H1 (cell line): Measurements from ENCODE around the gene ADAMTS9. TPM values are rescaled to one million over a fixed set of nuclear protein-coding genes. Genes with fewer than 3 reads are reported as not detected.

Experiments
- polyA plus RNA-seq, 7 experiments: library from polyadenylated mRNA; depleted of rRNA in 3 of 7; stranded (reverse) in 5 of 7; unstranded in 2 of 7; fragments of >200 nt in 5 of 7; fragments of 200-250 nt in 2 of 7; gene quantifications; 1 replicate in 5 of 7; 2 replicates in 1 of 7; 4 replicates in 1 of 7; pipeline versions ENCODE4 v1.2.1 to v1.2.3, GENCODE V29; 2011 to 2013; ENCODE audit warnings: missing spikeins in 2 of 7, mixed read lengths in 2 of 7
- small RNA-seq: library from polyadenylated mRNA; stranded (forward); fragments of <200 nt; extraction: miRNeasy Mini kit (QIAGEN cat#:217004); gene quantifications from one replicate; pipeline ENCODE3, GENCODE V24; 2013; ENCODE audit not compliant: insufficient read depth
- total RNA-seq: library from RNA; stranded (reverse); fragmentation: NEBNext Ultra II Directional; extraction: Animal tissue kit (Norgen Biotek cat#: 25700); gene quantifications from 2 replicates; pipeline ENCODE4 v1.2.1, GENCODE V29; 2021

ADAMTS9 gene
- total and polyA plus RNA-seq, 2 of the 8 experiments (the other 6 are each of a cell fraction or from before 2014, with no cell fraction given), result 0.20 to 0.41 TPM

Small RNA genes lying within 50 kb of the gene (small RNA-seq; reads per million reads assigned to genes)
- not detected for gene RNU6-739P
